Left ventricle myocardium superior (tissue), 1 donor: Measurements from ENCODE around the gene NEIL1. TPM values are rescaled to one million over a fixed set of nuclear protein-coding genes. Genes with fewer than 3 reads are reported as not detected.

Experiments used
- ATAC-seq: fragments of 200-7000 bp; cut with Tn5 transposase; one replicate; pipeline ENCODE4 v1.9.1; 2020; ENCODE audit warnings: mild to moderate bottlenecking, moderate library complexity
- DNase-seq: peaks from one replicate; pipeline ENCODE4 v3.0.0-alpha.2; 2020
- intact Hi-C: fragments of 100-400 bp; cut with micrococcal nuclease; formaldehyde crosslinking; loops from one replicate; pipeline ENCODE4 v1.11.0; 2022
- total RNA-seq: library from RNA; stranded (reverse); fragmentation: NEBNext Ultra II Directional; extraction: Animal tissue kit (Norgen Biotek cat#: 25700); gene quantifications from one replicate; pipeline ENCODE4 v1.2.1, GENCODE V29; 2021
- donor health status: DM: no; HTN: yes; CAD: no; lungs with severe emphysema.

NEIL1 gene
- total RNA-seq, 1 donor from 2014 or later = 13.5 TPM

DNA sequence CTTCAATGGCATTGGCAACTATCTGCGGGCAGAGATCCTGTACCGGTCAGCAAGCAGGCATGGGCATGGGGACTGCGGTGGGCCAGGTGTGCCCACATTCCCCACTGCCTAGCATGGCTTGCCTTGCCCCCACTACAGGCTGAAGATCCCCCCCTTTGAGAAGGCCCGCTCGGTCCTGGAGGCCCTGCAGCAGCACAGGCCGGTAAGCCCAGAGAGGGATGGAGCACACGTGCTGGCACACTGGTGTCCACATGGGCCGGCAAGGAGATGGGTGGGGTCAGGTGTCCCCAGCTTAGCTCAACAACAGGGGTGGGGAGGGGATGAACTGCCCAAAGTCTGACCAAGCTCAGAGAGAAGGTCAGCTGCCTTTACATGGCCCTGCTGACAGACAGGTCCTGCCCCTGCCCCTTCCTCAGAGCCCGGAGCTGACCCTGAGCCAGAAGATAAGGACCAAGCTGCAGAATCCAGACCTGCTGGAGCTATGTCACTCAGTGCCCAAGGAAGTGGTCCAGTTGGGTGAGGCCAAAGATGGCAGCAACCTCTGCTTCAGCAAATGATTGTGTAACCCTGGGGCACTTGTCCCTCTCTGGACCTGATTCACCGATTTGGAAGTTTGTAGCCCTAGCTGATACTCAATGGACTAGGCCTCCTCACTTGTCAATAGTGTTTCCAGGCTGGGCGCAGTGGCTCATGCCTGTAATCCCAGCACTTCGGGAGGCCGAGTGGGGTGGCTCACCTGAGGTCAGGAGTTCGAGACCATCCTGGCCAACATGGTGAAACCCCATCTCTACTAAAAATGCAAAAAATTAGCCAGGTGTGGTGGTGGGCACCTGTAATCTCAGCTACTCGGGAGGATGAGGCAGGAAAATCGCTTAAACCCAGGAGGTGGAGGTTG is 5.6 kb downstream of the NEIL1 start:
- ATAC-seq (no peak), DNase-seq (no peak)
- intact Hi-C loops = no loop called here

DNA sequence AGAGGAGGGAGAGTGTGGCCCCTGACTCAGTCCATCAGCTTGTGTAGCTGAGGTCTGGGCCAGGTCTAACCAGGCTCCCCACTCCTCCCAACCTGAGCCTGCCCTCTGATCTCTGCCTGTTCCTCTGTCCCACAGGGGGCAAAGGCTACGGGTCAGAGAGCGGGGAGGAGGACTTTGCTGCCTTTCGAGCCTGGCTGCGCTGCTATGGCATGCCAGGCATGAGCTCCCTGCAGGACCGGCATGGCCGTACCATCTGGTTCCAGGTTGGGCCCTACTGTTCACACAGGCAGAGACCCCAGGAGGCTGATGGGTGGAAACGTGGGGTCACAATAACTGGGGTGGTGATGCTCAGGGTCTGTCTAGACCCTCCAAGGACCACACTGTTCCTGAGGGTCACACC is 6.8 kb downstream of the NEIL1 start:
- ATAC-seq = no peak
- DNase-seq = no peak
- intact Hi-C loops = no loop called here

DNA sequence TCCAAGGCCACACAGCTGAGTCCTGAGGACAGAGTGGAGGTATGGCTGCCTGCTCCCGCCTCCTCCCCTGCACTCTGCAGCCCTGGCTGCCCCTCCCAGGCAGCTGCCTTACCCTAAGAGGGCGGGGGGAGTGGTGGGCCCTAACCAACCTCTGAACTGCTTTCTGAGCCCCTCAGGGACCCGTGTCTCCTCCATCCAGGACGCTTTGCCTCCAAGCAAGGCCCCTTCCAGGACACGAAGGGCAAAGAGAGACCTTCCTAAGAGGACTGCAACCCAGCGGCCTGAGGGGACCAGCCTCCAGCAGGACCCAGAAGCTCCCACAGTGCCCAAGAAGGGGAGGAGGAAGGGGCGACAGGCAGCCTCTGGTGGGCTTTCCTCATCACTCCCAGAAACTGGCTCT is 7.6 kb downstream of the NEIL1 start:
- DNase-seq = no peak
- intact Hi-C loops = no loop called here
- no peak for ATAC-seq

DNA sequence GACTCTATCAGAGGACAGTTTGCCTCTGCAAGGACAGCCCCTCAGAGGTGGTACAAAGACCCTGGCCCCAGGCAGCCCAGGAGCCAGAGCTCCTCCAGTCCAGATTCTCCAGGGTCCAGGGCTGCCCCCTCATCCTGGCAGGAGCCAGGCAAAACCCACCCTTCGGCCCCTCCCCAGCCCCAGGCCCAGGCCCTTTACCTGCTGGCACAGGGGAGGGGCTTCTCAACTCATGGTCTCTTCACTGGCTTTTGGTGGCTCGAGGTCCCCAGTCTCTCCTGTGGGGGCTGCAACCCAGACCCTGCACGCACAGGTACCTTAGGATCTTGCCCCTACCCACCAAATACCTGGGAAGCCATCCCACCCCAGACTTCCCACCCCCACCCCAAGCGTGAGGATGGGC is 8.5 kb downstream of the NEIL1 start:
- DNase-seq (no peak), ATAC-seq (no peak)
- intact Hi-C loops = no loop called here

DNA sequence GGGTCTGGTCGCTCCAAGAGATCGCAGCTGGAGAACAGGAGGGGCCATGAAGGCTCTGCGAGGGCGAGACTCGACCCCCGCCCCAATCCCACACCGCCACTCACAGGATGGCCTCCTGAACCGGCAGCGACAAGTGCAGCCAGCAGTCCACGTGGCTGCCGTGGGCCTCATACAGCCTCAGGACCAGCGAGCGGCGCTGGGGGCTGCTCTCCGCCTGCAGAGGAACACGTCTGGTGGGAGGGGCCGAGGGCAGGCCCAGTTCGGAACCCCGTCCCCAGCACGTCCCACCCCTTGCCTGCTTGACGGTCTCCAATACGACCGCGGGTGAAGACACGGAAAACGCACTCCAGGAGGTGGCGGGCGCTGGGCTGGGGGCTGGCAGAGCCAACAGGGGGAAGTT is 9.2 kb downstream of the NEIL1 start:
- ATAC-seq (no peak), DNase-seq (no peak)
- intact Hi-C loops = no loop called here

DNA sequence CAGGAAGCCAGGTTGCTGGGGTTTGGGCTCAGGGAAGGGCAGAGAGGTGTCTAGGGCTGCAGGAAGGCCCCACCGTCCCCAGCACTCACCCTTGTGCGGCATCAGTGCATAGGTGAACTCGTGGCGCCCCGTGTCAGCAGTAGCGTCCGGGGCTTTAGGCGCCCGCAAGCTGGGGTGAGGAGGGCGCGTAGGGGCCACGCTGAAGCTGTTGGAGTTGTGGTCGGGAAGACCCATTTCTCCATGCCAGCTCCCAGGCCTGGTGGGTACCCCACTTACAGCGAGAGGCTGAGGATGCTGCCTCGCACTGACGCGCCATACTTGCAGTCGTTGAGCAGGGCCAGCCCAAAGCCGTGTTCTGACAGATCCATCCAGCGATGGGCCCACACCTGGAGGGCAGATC is 9.7 kb downstream of the NEIL1 start:
- no peak for DNase-seq
- intact Hi-C loops = no loop called here
- no peak for ATAC-seq

DNA sequence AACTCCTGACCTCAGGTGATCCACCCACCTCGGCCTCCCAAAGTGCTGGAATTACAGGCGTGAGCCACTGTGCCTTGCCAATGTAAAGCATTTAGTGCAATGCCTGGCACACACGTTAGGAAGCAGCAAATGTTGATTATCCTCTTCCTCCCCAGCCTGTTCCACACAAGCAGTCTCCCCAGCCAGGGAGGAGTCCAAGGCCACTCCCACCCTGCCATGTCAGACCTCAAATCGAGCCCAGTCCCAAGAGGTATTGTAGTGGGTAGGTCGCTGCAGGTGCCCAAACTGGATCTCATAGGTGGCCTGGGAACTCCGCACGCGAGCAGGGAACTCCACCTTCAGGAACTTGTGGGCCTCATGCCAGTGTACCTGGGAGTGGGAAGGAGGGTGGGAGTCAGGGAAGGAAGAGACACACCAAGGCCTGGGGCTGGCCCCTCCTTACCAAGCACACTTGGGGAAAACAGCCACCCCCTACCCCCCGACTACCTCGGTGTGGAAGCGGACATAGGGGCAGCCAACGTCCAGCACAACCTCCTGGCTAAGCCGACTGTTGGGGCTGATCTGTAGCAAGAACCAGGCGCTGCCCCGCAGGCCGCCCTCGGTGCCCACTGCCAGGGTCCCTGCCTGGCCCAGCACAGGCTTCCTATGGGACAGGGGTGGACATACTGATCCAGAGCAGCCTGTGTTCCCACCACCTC is 11.3 kb downstream of the NEIL1 start:
- intact Hi-C loops = no loop called here
- DNase-seq (no peak), ATAC-seq (no peak)

DNA sequence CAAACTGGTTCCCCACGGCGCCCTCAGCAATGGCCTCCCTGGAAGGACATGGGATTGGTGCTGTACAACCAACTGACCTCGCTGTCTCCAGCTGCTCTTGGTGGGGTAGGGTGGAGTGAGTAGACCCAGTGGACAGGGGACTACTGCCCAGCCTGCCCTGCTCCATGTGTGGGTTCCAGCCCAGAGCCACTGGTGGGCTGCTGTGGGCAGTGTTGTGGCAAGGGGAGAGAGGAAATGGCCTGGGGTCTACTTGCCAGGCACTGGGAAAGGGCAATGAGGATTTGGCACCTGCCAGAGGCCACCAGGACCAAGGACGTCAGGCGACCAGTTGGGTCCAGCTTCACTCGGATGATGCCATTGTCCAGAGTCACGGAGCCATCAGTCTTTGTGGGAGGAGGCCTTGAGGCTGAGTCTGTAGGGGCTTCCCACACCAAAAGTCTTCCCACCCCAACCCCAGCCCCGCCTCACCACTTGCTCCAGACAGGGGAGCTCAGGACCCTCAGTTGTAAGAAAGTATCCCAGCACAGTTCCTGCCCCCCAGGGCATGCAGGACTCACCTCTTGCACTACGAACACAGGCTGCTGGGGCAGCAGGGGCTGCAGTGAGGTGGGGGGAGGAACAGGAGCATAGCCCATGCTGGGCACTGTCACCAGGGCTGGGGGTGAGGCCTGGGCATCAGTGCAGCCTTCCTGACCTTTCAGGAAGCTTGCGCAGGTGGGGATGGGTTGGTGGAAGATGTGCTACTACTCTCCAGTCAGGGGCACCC is 12.1 kb downstream of the NEIL1 start:
- intact Hi-C loops = no loop called here
- ATAC-seq (no peak), DNase-seq (no peak)

DNA sequence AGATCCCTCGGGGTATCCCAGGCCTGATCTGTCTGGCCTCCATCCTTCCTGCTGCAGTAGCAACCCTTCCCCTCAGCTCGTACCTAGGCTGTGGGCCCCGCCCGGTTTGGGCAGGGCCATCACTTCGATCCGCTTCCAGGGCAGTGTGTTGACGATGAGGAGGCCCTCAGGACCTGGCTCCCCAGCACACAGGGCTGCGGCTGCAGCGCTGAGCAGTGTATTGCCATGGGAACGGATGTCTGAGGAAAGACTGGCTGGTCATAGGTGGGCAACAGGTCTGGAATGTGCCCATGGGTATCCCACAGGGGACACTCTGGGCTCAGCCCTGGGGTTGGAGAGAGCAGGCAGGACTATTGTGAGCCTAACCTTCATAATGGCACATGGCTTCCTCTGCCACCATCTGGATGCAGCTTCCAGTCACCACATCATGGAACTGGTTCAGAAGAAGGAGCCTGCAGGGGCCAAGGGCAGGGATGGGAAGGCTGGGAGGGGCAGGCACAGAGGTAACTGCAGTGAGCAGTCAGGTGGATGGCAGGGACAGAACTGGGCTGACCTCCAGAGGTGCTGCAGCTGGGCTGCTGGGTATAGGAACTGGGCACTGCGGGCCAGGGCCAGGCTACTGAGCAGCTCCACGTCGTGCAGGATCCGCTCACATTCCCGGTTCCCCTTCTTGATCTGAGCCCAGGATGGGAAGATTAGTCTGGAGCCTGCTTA is 12.9 kb downstream of the NEIL1 start:
- intact Hi-C loops = no loop called here
- ATAC-seq = no peak
- no peak for DNase-seq

DNA sequence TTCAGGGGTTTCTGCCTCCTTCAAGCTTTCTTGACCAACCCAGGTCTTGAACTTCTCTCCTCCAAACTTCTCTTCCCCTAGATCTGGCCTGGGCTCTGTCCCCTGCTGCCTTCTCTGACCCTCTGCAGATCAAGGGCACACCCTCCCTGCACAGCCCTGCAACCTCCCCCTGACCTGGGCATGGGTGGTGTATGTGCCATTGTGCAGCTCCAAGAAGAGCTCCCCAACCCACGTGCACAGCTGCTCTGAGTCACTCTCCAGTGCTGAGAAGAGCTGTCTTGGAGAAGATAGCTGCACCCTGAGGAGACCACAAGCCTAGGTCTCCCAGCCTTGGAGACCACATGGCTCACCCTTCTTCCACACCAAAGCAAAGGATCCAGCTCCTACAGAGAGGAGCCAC is 13.6 kb downstream of the NEIL1 start:
- intact Hi-C loops = no loop called here
- ATAC-seq = no peak
- no peak for DNase-seq

DNA sequence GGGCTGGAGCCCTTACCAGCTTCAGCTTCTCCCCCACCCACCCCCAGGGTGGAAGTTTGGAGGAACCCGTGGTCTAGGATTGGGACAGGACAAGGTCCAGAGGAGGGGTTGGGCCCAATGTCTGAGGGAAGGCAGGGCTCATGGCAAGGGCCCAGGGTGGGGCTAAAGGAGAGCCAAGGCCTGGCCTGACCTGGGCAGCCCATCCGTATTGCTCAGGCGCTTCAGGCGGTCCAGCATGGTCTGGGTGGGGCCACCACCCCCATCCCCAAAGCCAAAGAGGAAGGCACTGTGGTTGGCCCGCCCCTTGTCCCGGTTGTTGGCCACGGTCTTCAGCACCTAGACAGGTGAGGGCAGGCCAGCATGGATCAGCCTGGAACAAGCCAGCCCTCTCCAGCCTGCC is 14.0 kb downstream of the NEIL1 start:
- intact Hi-C loops = no loop called here
- ATAC-seq = no peak
- DNase-seq = no peak

DNA sequence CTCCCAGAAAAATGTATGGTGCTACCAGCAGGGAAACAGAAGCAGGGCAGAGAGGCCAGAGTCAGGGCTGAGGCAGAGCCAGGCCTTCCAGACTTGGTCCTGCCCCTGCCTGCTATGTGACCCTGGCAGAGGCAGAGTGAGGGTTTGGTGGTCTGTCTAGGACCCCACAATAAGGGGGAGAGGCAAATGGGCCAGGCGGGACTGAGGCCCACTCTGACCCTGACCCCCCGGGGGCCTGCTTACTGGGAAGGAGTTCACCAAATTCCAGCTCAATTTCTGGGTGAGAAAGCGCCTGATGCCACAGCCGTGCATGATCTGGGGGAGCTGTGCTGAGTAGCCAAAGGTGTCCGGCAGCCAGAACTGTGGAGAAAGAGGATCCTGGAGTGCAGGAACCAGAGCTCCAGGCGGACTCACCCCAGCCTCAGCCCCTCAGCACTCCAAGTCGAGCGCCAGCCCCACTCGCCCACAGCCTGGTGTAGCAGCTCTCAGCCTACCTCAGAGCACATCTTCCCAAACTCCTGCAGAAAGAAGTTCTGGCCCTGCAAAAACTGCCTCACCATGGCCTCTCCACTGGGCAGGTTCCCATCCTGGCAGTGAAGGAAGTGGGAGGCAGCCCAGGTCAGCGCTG is 14.6 kb downstream of the NEIL1 start:
- DNase-seq (no peak), ATAC-seq (no peak)
- intact Hi-C loops = no loop called here

DNA sequence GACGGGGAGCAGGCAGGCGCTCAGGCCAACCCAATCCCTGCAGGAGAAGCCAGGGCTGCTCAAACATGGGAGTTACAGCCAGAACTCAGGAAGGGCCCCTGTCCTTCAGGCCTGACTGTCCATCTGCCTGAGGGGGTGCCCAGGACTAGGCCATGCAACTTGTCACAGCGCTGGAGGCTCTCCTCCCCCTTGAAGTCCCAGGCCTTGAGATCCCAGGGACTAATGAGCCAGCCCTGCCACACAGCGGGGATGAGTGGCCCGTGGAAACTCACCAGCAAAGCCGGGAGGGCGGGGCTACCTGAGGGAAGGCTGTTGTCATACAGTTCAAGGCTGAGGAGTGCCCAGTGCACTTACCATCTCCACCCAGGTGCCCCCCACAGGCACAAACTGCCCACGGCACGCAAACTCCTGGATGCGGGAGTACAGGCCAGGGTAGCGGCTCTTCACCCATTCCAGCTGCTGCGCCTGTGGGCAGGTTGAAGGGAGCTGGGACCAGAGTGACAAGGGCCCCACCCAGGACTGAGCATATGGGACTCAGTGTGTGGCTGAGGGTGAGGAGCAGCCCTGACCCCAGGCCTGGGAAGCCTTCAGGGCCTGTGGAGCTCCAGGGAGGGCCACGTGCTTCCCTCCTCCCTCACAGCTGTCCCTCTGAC is 15.3 kb downstream of the NEIL1 start:
- intact Hi-C loops = no loop called here
- ATAC-seq = no peak
- DNase-seq = no peak

DNA sequence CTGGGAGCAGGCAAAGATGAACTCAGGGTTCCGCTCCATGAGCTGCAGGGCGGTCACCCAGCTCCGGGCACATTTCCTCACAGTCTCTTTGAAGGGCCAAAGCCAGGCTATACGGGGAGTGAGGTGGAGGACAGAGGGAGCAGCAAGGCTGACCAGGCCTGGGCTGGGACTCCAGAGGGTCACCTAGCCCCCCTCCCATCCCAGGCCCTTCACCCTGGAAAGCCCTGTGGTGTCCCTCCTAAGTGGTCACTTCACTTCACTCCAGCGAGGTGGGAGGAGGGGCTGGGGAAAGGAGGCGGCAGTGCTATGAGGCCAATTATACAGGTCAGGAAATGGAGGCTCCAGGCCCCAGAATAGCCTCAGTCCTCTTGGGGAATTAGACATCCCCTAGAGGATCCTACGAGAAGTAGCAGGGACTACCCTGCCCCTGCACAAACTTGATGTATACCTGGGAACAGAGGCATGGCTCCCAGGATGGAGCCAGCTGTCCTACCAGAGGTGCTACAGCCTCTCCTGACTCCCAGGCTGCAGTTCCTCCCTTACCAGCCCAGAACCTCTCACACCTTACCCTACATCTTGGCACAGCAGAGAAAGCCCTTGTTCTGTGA is 15.9 kb downstream of the NEIL1 start:
- DNase-seq (no peak), ATAC-seq (no peak)
- intact Hi-C loops = no loop called here

DNA sequence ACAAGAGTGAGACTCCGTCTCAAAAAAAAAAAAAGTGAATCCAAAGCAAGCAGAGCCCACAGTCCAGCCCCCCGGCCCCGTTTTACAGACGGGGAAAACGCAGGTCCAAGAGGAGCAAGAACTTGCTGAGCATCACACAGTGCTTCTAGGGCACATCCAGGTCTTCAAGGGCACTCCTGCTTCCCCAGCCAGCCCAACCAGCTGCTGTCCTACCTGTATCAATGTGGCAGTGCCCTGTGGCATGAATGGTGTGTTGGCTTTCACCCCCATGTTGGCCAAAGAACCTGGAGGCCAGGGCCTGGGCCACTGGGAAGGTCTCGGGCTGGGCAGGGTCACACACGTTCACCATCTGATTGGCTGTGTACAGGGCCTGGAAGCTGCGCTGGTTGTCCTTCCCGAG is 16.9 kb downstream of the NEIL1 start:
- no peak for DNase-seq
- no peak for ATAC-seq
- intact Hi-C loops = no loop called here

DNA sequence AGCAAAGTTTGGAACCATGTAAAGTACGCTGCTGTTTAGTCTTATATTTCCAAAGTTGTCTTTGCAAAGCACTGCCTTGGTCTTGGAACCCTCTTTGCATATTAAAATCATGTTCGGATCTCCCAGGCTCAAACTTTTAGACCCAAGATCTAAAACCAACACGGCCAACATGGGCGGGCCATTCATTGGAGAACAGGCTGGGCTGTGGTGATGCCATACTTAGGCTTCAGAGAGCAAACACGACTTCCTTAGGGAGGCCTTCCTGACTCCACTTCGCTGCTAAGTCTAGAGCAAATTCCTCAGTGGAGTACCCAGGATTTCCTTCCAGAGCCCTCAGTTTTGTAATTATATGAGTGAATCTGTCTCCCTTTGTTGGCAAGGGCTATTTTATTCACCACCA is 18.0 kb downstream of the NEIL1 start:
- no peak for DNase-seq

DNA sequence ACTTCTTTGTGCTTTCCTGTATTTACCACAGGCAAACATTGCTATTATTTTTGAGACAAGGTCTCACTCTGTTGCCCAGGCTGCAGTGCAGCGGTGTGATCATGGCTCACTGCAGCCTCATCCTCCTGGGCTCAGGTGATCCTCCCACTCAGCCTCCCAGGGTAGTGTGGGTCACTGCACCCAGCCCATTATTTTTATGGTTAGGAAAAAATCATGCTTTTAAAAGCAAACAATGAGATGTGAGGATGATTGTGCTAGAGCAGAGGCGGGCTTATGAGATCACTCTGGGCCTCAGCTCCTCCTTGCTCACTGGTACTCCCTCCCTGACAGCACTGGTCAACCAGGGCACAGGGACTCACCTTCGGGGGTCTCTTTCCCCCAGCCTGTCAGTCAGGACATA is 19.3 kb downstream of the NEIL1 start:
- intact Hi-C loops = no loop called here
- DNase-seq (no peak), ATAC-seq (no peak)

More for the DNA sequence above, 18.0 kb downstream of the NEIL1 start:
- no peak for ATAC-seq
- intact Hi-C loops = no loop called here

DNA sequence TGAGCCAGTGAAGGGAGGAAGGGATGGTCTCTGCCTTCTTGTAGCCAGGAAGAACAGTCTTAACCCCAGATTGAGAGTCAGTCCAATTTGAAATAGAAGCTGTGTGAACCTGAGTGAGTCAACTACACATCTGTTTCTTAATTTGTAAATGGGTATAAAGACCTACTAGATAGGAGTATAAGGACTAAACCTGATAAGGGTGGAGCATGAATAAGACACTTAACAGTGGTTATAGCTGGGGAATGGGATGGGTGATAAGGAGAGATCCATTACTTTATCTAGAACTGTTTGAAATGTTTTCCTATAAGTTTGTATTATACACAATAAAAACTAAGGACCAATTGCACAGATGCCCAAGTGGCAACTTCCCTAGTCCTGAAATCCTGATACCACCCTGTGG is 20.2 kb downstream of the NEIL1 start:
- intact Hi-C loops = no loop called here
- ATAC-seq = no peak
- DNase-seq = no peak
